BLaER1 treated with 17β-estradiol and CSF1 and Interleukin-3, amounts not matched to agents 10 nM and 100 nM (cell line): Measurements from ENCODE around the gene MGME1.
A peak's percentile ranks its signal among the peaks of the same experiment; 100 is the strongest.

ENCODE experiments used
- H3K27ac ChIP-seq, 11 experiments: shearing (Covaris generic); formaldehyde crosslinking; 2 replicates each; pipeline ENCODE4 v1.8.1; 2022
- H3K27me3 ChIP-seq, 11 experiments: shearing (Covaris generic); formaldehyde crosslinking; 2 replicates each; pipeline ENCODE4 v1.8.1; 2022
- H3K36me3 ChIP-seq, 11 experiments: shearing (Covaris generic); formaldehyde crosslinking; 2 replicates each; pipeline ENCODE4 v1.8.1; 2022
- H3K4me1 ChIP-seq, 10 experiments: shearing (Covaris generic); formaldehyde crosslinking; 2 replicates each; pipeline ENCODE4 v1.8.1; 2022
- H3K4me2 ChIP-seq, 11 experiments: shearing (Covaris generic); formaldehyde crosslinking; 2 replicates each; pipeline ENCODE4 v1.8.1; 2022
- H3K4me3 ChIP-seq, 10 experiments: shearing (Covaris generic); formaldehyde crosslinking; 2 replicates each; pipeline ENCODE4 v1.8.1; 2022
- H3K9ac ChIP-seq, 11 experiments: shearing (Covaris generic); formaldehyde crosslinking; 2 replicates each; pipeline ENCODE4 v1.8.1; 2022
- H3K9me3 ChIP-seq, 11 experiments: shearing (Covaris generic); formaldehyde crosslinking; replicated peaks in 1 of 11; 2 replicates each; pipeline ENCODE4 v1.8.1; 2022
- H4K20me1 ChIP-seq, 11 experiments: shearing (Covaris generic); formaldehyde crosslinking; 2 replicates each; pipeline ENCODE4 v1.8.1; 2022
- Cebpa-rat ChIP-seq, 11 experiments: shearing (Covaris generic); IDR thresholded peaks; 2 replicates each; pipeline ENCODE4 v1.8.1; 2022

Gene MGME1

DNA sequence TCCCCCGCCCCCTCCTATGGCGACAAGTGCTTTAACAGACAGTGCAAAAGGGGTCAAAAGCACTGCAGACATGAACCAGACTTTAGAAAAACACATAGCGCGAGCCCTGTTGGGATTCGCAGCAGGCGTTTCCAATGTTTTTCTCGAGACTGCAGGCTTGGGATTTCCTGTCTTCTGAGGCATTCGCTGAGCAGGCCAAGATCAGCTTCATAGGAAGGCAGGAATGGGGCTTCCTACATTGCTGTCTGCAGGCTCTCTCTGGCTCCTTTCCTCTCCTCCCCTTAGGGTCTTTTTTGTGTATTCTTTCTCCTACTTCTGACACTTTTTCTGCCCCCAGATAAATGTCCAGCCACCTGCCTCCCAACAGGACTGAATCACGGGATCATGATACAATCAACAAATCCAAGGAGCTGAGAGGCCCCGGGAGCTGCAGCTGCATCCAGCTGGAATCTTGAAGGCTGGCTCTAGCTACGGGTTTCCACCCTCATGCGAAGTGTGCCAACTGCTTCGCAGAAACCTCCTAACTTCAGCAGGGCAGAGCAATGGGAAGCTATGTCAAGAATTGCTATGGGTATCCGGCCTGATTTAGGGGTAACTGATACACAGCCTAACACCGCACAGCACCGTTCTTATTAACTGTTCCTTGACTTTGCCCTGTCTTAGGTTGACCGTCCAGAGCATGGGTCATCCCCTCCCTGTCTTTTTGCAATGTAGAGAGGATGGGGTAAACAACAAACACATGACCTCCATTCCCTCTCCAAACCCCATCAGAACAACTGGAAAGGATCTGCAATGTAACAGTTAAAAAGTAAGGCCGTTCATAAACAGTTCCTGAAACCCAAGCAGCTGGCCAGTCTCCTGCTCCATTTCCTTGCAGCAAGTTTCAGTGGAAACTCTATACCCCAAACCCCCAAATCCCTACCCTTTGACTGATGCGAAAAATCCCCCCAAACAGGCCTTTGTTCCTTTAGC lies 31.8 kb upstream of the MGME1 start:
- no peaks in the 10 kb centered on the region for H3K27me3 ChIP-seq
- H3K4me2 ChIP-seq: peak overlapping the region in 4 of 11 experiments; percentile 8 to 33 (median 17); a peak in 8 of 22 replicates
- H3K4me3 ChIP-seq: no peak overlapping the region
- H3K9me3 ChIP-seq: peaks cover 0 to 5% (median 0%) of the 10 kb centered on the region in 11 experiments; a peak in 4 of 22 replicates
- no peak overlapping the region; a peak in 1 of 22 replicates for H3K9ac ChIP-seq
- H3K27ac ChIP-seq: 0 out of 22 replicates have a peak overlapping the region, but pooled peaks of 1 of the 11 experiments have one; percentile 6
- H3K4me1 ChIP-seq: peaks cover 68 to 97% (median 88%) of the 10 kb centered on the region in 10 experiments
- H4K20me1 ChIP-seq: peaks cover 0 to 68% (median 46%) of the 10 kb centered on the region in 11 experiments; a peak in 21 of 22 replicates
- TF ChIP-seq Cebpa-rat (IDR thresholded peaks at IDR 0.05): no peak
- H3K36me3 ChIP-seq: peaks cover 18 to 25% (median 20%) of the 10 kb centered on the region in 11 experiments

DNA sequence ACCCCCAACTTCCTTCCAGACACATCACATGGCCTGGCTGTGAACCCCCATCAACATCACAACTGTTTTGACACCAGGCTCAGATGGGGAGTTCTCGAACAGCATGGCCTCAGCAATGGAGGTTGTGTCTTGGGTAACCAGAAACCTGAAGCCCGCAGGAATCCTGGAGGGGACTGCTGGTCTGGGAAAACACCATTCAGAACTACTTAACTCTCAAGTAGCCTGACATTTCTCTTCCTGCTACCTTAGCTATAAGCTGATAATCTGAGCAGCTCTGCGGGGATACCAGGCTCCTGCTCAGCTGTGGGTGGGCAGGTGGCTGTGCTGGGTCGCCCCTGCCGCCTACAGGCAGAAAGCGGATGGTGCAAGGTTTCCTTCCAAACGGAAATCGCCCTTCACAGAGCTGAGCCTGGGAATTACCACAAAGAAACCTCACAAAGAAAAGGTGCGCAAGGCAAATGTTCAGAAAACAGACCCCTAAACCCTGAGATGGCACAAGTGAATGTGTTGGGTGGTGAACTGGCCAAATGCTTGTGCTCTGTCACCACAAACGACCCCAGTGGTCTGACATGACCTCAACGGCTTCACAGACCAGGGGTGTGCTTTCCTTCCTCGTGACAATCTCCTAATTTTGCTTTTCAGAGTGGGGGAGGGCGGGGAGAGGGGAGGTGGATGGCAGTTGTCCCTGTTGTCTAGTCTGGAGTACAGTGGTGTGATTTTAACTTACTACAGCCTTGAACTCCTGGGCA lies 29.8 kb upstream of the MGME1 start:
- Histone ChIP-seq H3K4me2 (peak overlapping the region; percentile 2 to 78 (median 52); a peak in 18 of 22 replicates), H3K4me3 (no peak overlapping the region), H4K20me1 (peaks cover 3 to 79% (median 63%) of the 10 kb centered on the region in 11 experiments; a peak in 21 of 22 replicates), H3K36me3 (peaks cover 33 to 45% (median 40%) of the 10 kb centered on the region in 11 experiments), H3K4me1 (peaks cover 76 to 100% (median 96%) of the 10 kb centered on the region in 10 experiments), H3K27me3 (no peaks in the 10 kb centered on the region), H3K9ac (peak overlapping the region in 6 of 11 experiments; percentile 10 to 58 (median 32); a peak in 8 of 22 replicates), H3K27ac (peak overlapping the region in 9 of 11 experiments; percentile 0 to 56 (median 46); a peak in 15 of 22 replicates), H3K9me3 (no peaks in the 10 kb centered on the region)
- no peak for TF ChIP-seq Cebpa-rat (IDR thresholded peaks at IDR 0.05)

DNA sequence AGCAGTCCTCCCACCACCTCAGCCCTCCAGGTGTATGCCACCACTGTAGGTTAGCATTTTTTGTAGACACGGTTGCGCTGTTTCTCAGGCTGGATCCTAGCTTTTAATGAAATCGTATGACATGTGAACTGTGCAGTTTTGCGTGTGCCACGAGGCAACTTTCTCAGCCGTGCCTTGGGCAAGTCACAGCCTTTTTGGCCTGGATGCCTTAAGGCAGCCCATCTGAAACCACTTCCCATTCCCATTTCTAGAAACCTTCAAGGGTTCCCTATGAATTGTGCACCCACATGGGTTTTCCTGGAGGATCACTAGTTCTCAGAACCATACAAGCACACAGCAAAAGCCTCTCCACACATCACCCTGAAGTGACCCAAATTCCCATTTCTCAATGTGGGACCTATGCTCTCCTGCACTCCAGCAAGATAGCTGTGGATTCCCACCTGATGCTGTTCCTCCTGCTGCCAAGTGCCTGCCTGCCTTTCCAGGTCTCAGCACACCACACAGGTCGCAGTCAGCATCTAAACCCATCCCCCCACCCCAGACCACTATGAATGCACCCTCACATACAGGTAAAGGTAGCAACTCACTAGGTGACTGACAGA lies 29.1 kb upstream of the MGME1 start:
- Histone ChIP-seq H3K4me3 (no peak overlapping the region), H3K27me3 (no peaks in the 10 kb centered on the region), H3K4me1 (peaks cover 71 to 100% (median 95%) of the 10 kb centered on the region in 10 experiments), H3K36me3 (peaks cover 37 to 51% (median 46%) of the 10 kb centered on the region in 11 experiments), H4K20me1 (peaks cover 6 to 79% (median 70%) of the 10 kb centered on the region in 11 experiments; a peak in 21 of 22 replicates), H3K4me2 (peak overlapping the region; percentile 2 to 78 (median 52); a peak in 19 of 22 replicates), H3K9ac (peak overlapping the region in 6 of 11 experiments; percentile 10 to 58 (median 32); a peak in 9 of 22 replicates), H3K27ac (peak overlapping the region in 9 of 11 experiments; percentile 0 to 56 (median 46); a peak in 11 of 22 replicates), H3K9me3 (no peaks in the 10 kb centered on the region)
- no peak for TF ChIP-seq Cebpa-rat (IDR thresholded peaks at IDR 0.05)

DNA sequence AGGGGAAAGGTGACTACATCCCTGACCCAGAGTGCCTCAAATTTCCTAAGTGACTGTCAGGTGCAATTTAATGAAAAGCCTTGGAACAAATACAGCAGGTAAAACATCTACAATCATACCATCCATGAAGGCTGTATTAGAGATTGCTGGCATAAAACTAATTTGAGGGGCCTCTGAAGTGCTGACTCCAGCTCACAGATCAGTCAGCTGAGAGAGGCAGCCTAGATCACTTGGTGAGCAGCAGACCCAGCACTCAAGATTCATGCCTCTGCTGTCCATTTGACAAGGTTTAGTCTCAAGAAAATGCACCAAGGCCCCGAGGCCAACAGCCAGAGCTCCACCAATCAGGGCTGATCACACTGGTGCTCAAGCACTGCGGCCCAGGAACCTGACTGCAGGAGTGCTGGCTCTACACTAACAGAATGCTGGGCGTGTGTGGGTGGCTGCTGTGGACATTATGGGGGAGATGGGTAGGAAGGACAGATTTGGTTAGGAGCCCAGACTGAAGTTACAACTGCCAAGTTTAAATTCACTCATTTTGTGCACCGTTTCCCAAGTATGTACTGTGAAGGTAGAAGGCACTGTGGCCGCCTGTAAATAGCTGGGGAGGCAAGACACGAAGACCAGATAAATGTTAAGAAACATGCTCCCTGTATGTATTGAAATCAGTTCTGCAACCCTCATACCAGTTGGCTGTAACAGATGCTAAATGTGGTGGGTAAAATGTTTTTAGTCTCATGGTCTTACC lies 28.4 kb upstream of the MGME1 start:
- peaks cover 6 to 86% (median 77%) of the 10 kb centered on the region in 11 experiments; a peak in 21 of 22 replicates for H4K20me1 ChIP-seq
- H3K4me2 ChIP-seq: peak overlapping the region; percentile 2 to 78 (median 52); a peak in 19 of 22 replicates
- H3K36me3 ChIP-seq: peaks cover 44 to 58% (median 53%) of the 10 kb centered on the region in 11 experiments
- peak overlapping the region in 5 of 11 experiments; percentile 3 to 56 (median 26); a peak in 4 of 22 replicates for H3K27ac ChIP-seq
- no peaks in the 10 kb centered on the region for H3K27me3 ChIP-seq
- no peaks in the 10 kb centered on the region for H3K9me3 ChIP-seq
- no peak overlapping the region for H3K4me3 ChIP-seq
- H3K9ac ChIP-seq: peak overlapping the region in 8 of 11 experiments; percentile 2 to 58 (median 20); a peak in 8 of 22 replicates
- peaks cover 68 to 100% (median 95%) of the 10 kb centered on the region in 10 experiments for H3K4me1 ChIP-seq
- no peak for TF ChIP-seq Cebpa-rat (IDR thresholded peaks at IDR 0.05)

DNA sequence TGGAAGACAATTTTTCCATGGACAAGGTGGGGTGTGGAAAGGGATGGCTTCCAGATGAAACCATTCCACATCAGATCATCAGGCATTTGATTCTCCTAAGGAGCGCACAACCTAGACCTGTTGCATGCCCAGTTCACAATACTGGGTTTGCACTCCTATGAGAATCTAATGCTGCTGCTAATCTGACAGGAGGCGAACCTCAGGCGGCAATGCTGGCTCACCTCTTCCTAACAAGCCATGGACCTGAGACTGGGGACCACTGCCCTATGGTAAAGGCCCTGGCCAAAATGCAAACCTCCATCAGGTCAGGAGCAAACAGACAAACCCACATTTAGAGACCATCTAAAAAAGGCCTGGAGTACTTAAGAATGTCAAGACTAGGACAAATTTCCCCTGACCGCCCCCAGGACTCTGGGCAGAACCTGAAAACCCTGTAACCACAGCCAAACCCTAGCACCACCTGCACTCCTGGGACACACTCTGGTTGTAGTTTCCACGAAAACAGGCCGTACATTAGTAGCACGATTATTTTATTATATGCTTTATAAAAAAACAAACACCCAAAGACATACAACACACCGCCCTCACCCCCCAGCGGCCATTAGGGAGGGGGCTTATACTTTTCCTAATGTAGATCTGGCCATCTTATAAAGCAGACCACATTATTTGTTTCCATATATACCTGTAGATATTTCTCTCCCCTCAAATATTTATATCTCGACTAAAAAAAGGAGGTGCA lies 27.6 kb upstream of the MGME1 start:
- Histone ChIP-seq H3K4me1 (peaks cover 66 to 100% (median 95%) of the 10 kb centered on the region in 10 experiments), H3K27ac (peak overlapping the region in 4 of 11 experiments; percentile 19 to 56 (median 28); a peak in 3 of 22 replicates), H3K9me3 (no peaks in the 10 kb centered on the region), H4K20me1 (peaks cover 11 to 95% (median 82%) of the 10 kb centered on the region in 11 experiments; a peak in 21 of 22 replicates), H3K4me2 (peak overlapping the region in 9 of 11 experiments; percentile 23 to 63 (median 52); a peak in 14 of 22 replicates), H3K36me3 (peaks cover 53 to 67% (median 62%) of the 10 kb centered on the region in 11 experiments), H3K4me3 (no peak overlapping the region), H3K27me3 (no peaks in the 10 kb centered on the region), H3K9ac (peak overlapping the region in 5 of 11 experiments; percentile 5 to 38 (median 30); a peak in 4 of 22 replicates)
- no peak for TF ChIP-seq Cebpa-rat (IDR thresholded peaks at IDR 0.05)

DNA sequence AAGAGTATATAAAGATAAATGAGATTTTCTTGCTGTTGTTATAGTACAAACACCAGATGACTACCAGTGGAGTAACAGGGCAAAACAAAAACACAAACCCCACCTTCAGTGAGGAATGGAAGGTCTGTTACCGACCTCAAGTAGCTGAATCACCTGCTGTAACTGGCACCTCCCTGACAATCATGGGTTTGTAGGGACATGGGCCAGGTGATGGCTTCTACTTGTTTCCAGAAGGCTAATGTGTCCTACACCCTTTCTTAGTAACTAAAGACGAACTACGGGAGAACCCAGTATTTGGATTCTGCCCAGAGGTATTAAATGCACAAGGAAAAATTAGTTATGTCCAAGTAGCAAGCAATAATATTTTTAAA lies 27.0 kb upstream of the MGME1 start:
- Histone ChIP-seq H3K4me2 (peak overlapping the region in 4 of 11 experiments; percentile 52 to 63 (median 58); a peak in 6 of 22 replicates), H4K20me1 (peaks cover 14 to 98% (median 88%) of the 10 kb centered on the region in 11 experiments; a peak in 21 of 22 replicates), H3K27me3 (no peaks in the 10 kb centered on the region), H3K4me1 (peaks cover 62 to 100% (median 96%) of the 10 kb centered on the region in 10 experiments), H3K4me3 (no peak overlapping the region), H3K36me3 (peaks cover 58 to 72% (median 67%) of the 10 kb centered on the region in 11 experiments), H3K9me3 (no peaks in the 10 kb centered on the region), H3K9ac (peak overlapping the region in 1 of 11 experiments; percentile 38; a peak in 1 of 22 replicates), H3K27ac (0 out of 22 replicates have a peak overlapping the region, but pooled peaks of 1 of the 11 experiments have one; percentile 56)
- no peak for TF ChIP-seq Cebpa-rat (IDR thresholded peaks at IDR 0.05)

DNA sequence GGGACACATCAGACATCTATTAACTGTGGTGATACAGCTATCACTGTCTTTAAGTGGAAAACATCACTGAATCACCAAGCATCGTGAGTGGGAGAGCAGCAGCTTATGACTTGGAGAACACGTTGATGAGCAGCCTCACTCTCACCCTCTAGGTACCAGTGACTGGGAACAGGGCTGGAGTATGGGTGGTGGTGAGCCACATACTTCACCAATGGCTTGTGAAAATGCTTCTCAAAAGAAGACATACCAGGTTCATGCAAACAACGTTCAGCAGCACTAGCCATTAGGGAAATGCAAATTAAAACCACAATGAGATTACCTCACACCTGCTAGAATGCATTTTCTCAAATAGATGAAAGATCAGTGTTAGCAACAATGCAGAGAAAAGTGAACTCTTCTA lies 25.5 kb upstream of the MGME1 start:
- peak overlapping the region in 9 of 11 experiments; percentile 1 to 80 (median 21); a peak in 11 of 22 replicates for H3K4me2 ChIP-seq
- H3K27me3 ChIP-seq: no peaks in the 10 kb centered on the region
- H3K4me3 ChIP-seq: no peak overlapping the region
- peaks cover 14 to 99% (median 94%) of the 10 kb centered on the region in 11 experiments; a peak in 21 of 22 replicates for H4K20me1 ChIP-seq
- no peak for TF ChIP-seq Cebpa-rat (IDR thresholded peaks at IDR 0.05)
- H3K9ac ChIP-seq: no peak overlapping the region; a peak in 1 of 22 replicates
- H3K9me3 ChIP-seq: no peaks in the 10 kb centered on the region
- H3K4me1 ChIP-seq: peaks cover 60 to 100% (median 90%) of the 10 kb centered on the region in 10 experiments
- H3K36me3 ChIP-seq: peaks cover 74 to 88% (median 83%) of the 10 kb centered on the region in 11 experiments
- H3K27ac ChIP-seq: peak overlapping the region in 1 of 11 experiments; percentile 62; a peak in 2 of 22 replicates
